ENCODE results near the gene KCTD12.

The KCTD12 gene

GRCh38 chr13:76832258-76832988, 53.8 kb downstream of the KCTD12 start:
- no peak for DNase-seq (ENCODE audit: insufficient read length, low spot score)
- no peak for FAIRE-seq
- TF ChIP-seq POLR2A (IDR thresholded peaks at IDR 0.05; ENCODE audit: low read depth, low read length): no peak
- no peak for TF ChIP-seq TAF1 (IDR thresholded peaks at IDR 0.05; ENCODE audit: low read depth, low read length)
- TF ChIP-seq SPI1 (IDR thresholded peaks at IDR 0.05; ENCODE audit: low read depth, low read length): no peak
- TF ChIP-seq POLR2AphosphoS5 (IDR thresholded peaks at IDR 0.05; ENCODE audit: low read depth, low read length): no peak
- TF ChIP-seq POU2F2 (IDR thresholded peaks at IDR 0.05; ENCODE audit: low read depth, low read length): no peak
- no peak for TF ChIP-seq PAX5 (IDR thresholded peaks at IDR 0.05; ENCODE audit: insufficient read depth, low read length, severe bottlenecking)

- TF ChIP-seq POLR2A (IDR thresholded peaks at IDR 0.05; ENCODE audit: low read depth, low read length) (no peak), PAX5 (IDR thresholded peaks at IDR 0.05; ENCODE audit: insufficient read depth, low read length, severe bottlenecking) (no peak), SPI1 (IDR thresholded peaks at IDR 0.05; ENCODE audit: low read depth, low read length) (no peak), POU2F2 (IDR thresholded peaks at IDR 0.05; ENCODE audit: low read depth, low read length) (no peak), TAF1 (IDR thresholded peaks at IDR 0.05; ENCODE audit: low read depth, low read length) (no peak), POLR2AphosphoS5 (IDR thresholded peaks at IDR 0.05; ENCODE audit: low read depth, low read length) (no peak)
- FAIRE-seq: no peak
Measured at GRCh38 chr13:76830805-76831204, 55.4 kb downstream of the KCTD12 start.

More at GRCh38 chr13:76830805-76831204, 55.4 kb downstream of the KCTD12 start:
- no peak for DNase-seq (ENCODE audit: insufficient read length, low spot score)
